Renal pelvis (tissue), 4 donors: ENCODE results near the gene MRPL46. TPM values are rescaled to one million over a fixed set of nuclear protein-coding genes. Genes with fewer than 3 reads are reported as not detected.
"Not testable (repeated sequence)": the region's sequence is repeated elsewhere in the genome, so short reads cannot be mapped to it uniquely, and the experiment has no call there.

Experiments used
- DNase-seq: peaks from one replicate; pipeline ENCODE4 v3.0.0-alpha.2; 2013
- polyA plus RNA-seq, 3 donors: library from polyadenylated mRNA; unstranded; fragments of 120-200 nt; gene quantifications; one replicate each; pipeline ENCODE4 v1.2.1, GENCODE V29; 2013; ENCODE audit not compliant: insufficient read length in 3 of 3

Gene MRPL46
- polyA plus RNA-seq, 3 donors: 27.7 to 35.2 (median 33.9) TPM

DNA sequence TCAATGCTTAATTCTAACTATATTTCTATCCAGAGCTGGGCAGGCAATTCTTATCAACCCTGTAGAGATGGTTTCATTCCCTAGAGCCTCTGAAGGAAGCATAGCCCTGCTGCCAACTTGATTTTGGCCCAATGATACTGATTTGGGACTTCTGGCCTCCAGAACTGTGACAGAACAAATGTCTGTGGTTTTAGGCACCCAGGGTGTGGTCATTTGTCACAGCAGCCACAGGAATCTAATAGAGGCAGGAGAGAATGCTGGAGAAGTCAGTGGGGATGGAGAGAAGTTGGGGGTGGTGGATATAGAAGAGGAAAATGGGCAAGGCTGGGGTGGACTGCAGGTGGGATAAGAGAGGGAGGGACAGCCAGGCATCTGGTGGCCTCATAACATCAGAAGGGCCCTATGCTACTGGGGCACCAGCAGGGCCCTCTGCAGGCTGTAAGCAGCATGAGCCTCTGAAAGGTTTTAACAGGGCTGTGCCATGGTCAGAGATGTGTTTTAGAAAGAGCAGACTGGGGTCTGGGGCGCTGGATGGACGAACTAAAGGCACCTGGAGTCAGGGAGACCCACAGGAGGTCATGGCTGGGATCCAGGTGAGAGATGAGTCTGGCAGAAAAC, 20.1 kb upstream of the MRPL46 start:
- DNase-seq: no peak

DNA sequence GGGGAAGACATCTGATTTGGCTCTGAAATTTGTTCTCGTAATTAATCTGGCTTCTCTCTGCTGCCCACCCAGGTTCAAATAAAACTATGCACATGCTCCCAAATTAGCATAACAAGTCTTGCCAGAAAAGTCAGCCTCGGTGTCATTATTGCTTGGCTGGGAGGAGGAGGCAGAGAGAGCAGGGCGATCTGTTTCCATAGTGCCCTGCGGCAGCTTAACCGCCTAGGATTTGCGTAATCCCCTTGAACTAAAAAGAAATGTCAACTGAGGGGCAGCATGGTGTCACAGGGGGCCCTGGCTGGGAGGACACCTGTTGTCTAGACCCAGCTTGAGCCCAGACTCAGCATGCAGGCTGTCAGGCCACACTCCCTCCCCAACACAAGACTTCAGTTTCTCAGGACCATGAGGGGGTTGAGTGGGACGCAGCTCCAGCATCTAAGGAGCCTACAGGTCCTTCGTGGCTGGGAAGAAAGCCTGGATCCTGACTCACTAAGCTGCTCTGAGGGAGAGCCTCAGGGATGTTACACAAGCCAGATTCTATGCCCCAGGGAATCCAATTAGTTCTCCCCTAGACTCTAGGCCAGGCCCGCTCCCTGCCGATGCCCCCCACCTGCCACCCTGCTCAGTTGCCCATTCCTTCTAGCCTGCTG, 17.6 kb upstream of the MRPL46 start:
- peak; percentile 52 for DNase-seq

DNA sequence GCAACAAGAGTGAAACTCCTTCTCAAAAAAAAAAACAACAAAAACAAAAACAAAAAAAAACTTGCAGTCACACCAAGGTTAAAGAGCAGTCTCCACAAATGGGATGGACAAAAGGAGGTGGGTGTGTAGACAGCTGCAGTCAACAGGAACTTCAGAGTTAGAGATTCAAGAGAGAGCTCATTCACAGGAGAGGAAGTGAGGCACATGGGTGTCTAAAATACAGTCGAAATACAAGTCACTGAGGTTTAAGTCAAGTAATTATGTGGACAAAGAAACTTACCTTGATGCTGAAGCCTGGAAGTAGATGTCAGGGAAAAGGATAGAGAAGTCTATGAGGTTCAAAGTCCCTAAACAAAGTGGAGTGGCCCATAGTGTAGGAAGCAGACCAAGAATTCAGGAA, 15.1 kb upstream of the MRPL46 start:
- no peak for DNase-seq

DNA sequence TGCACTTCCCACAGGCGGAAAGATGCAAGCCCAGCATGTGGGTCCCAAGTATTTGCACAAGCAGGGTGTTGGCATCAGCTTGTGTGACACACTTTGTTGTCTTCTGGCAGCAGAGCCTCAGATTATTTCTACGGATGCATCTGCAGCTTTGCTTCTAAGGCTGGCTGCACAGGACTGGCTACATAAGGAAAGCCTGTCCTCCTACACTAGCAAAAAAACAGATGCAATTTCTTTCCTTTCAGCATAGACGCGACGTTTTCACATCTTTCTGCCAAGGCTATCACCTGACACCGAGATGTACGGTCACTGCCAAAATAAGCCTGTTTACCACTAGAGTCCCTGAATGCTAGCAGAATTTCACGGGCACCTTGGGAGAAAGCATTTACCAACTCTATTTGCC, 13.8 kb upstream of the MRPL46 start:
- DNase-seq: no peak

DNA sequence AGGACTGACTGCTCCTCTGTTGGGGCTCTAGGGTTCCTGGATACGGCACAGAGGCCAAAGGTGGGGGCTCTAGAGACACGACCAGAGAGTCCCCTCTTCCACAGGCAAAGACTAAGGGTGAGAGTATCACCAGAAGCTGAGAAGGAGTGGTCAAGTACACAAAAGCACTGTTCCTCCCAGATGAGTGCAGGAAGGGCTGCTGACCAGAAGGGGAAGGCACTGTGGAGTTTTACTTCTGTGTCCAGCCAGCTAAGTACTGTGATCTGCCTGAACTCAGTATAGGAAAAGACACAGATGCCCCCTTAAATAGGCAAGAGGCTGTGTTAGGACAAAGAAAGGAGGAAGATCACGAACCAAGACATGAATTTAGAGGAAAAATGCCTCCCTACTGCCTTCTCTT, 12.0 kb upstream of the MRPL46 start:
- DNase-seq: no peak

DNA sequence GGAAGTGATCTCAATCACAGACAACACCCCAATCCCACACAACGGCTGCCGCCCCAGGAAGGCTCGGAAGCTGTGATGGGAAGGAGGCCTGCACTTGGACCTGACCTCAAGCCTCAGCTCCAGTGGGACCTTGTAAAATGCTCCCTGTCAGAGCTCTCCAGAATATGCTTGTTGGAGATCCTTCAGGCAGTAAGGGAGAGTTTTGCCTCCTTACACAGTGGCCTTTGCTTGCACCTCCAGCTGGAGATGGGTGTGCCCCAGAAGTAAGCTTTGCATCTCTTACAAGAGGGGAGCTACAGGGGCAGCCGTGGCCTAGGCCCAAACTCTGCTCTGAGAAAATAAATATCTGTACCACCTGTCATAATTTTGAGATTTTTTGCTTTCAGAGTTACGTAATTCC, 10.7 kb upstream of the MRPL46 start:
- no peak for DNase-seq

DNA sequence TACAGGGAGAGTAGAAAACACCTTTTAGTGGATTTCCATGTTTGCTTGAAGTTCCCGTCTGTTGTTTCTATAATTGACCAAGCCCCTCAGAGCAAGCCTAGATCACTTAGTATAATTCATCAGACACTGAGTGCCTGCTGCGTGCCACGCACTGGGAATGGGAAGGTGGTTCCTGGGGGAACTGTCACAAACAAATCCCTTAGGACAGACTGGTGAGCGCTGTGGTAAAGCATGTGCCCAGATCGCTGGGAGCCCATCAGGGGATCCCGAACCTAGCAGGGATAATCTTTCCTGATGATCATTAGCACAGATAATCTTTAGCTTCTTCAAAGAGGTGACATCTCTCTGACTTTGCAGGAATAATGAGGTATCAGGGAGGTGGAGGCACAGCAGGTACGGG, 9.9 kb upstream of the MRPL46 start:
- DNase-seq: no peak

DNA sequence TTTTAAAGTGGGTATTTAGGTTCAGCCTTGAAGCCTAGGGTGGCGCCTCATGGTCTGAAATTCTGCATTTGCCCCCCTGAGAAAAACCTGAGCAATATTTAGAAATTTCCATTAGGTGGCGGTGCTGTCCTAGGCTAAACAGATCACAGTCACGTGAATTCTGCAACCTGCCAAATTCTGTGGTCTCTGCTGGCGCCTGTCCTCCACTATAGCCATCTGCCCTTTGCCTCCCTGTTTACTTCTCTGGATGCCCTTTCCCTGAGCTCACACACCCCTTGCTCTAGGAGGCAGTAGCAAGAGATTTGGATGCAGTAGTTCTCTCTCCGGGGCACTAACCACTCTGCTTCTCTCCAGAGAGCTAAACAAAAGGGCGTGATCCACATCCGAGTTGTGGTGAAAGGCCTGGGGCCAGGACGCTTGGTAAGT, 9.5 kb upstream of the MRPL46 start:
- DNase-seq: no peak

DNA sequence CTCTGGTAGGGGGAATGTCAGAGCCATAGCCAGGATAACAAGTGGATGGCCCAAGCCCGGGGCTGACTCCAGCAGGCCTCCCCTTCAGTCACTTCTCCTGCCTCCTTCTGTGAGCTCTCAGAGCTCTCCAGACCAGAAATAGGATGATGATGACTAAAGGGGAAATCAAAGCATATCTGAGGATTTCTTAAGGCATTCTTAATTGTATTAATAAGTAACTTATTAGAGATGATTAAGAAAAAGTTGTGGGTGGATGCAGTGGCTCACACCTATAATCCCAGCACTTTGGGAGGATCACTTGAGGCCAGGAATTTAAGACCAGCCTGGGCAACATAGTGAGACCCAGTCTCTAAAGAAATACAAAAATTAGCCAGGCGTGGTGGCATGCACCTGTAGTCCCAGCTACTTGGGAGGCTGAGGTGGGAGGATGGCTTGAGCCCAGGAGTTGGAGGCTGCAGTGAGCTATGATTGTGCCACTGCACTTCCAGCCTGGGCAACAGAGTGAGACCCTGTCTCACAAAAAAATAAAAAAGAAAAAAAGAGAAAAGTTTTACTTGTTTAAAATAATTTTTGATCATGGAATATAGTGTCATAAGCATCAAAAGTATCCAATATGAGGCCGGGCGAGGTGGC, 6.6 kb upstream of the MRPL46 start:
- not testable (repeated sequence) for DNase-seq

DNA sequence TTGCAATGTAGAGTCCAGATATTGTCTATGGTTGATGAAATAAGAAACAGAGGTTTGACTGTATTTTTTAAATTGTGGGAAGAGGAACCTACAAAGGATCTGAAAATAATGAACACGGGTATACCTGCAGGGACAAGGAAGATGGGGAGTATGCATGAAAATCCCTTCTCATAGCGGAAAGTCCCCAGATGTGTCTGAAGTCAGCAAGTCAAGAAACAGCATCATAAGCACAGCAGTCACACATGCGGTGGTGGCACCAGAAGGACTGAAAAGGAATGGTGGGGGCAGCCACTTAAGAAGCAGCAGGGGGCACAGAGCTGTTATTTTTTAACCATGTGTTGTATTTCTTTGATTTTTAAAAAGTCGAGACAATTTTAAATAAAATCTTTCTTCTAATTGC, 5.0 kb upstream of the MRPL46 start:
- DNase-seq: no peak

DNA sequence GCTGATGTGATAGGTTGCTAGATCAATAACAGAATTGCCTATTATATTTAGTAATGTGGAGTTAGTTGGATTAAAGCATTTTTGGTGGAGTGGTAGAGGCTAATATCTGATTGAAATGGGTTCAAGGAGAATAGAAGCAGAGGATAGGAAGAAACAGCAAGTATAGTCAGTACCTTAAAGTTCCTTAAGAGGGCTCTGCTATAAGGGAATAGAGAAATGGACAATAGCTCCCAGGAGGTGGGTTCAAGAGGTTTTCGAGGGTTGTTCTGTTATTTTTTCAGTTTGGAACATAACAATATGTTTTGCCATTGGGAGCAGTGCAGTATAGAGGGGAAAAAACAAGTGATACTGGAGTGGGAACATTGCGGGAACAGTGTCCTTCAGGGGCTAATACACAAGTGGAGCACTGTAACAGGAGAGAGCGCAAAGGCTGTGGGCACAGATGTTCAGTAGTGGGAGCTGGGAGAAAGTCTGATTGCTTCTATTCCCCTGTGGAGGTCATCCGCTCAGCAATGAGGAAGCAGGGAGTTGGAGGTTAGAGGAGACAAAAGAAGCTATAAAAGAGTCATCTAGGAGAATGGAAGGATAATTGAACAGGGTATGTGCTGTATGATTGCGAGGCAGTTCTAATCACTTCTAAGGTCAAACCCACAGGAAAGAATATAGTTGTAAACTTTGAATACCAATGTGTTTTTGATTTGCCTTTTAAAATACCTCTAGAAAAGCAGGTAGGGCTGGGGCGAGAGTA, 3.6 kb upstream of the MRPL46 start:
- no peak for DNase-seq

DNA sequence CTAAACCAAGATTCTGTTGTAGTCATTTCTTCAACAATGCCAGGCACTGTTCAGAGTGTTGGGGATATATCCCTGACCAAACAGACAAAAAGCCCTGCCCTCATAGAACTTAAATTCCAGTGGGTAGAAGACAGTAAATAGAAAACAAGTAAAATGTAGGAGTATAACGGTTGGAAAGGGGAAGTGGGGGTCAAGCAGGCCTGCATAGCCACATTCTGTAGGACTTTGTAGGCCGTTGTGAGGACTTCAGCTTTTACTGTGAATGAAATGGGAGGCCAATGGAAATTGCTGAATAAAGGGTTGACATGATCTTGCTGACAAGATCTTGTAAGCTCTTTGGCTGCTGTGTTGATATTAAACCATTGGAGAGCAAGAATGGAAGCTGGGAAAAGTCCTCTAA, 2.1 kb upstream of the MRPL46 start:
- no peak for DNase-seq

DNA sequence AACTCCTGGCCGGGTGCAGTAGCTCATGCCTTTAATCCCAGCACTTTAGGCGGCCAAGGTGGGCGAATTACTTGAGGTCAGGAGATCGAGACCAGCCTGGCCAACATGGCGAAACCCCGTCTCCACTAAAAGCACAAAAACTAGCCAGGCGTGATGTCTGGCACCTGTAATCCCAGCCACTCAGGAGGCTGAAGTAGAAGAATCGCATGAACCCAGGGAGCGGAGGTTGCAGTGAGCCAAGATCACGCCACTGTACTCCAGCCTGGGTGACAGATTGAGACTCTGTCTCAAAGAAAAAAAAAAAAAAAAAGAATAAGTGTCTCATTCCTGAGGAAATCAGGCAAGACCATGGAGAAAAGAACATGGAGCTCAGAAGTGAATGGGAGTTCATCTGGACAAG, 1.5 kb upstream of the MRPL46 start:
- not testable (repeated sequence) for DNase-seq

DNA sequence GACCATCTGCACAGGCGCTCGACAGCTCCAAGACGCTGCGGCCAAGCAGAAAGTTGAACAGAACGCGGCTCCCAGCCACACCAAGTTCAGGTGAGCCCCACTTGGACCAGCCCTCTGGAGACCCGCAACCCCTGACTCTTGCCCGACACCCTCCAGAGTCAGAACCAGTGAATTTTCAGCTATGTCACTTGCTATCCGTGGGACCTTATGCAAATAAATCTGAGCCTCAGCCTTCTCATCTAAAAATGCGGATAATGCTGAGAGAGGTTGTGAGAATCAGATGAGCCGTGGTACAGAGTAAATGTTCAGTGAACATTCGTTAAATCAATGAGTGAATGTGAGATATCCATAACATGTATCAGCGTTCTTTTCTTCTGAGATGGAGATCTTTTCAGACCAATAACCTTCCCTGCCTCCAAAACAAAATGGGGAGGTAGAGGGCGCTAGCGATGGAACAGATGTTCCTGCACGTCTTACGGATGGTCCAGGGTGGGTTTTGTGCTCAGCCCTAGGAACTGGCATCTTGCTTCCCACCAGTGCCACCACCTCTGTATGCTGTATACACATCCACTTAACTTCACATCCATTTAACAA, 844 bp upstream of the MRPL46 start:
- no peak for DNase-seq

DNA sequence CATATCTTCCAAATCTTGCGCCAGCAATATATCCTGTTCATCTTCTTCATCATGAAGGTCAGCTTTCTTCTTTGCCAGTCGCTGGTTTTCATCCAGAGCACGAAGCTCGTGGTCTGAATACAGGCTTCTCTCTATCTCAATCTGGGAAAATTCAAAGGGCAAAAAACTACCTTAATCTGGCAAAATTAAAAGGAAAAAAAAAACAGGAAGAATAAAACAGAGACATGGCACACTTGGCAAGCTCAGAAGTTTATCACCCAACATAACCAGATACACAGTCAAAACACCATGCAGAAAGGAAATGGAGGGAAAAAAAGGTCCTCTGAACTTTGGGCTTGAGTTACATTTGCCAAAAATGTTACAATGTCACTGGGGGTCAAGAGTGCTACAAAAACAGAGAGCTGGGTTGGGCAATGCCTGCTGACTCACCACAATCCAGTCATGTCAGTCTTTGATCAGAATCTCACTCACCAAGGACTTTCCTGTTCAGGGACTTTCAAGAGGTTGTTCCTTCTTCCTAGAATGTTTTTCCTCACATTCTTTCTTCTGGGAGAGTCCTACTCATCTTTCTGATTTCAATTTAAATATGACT, 1.5 kb downstream of the MRPL46 start:
- no peak for DNase-seq

DNA sequence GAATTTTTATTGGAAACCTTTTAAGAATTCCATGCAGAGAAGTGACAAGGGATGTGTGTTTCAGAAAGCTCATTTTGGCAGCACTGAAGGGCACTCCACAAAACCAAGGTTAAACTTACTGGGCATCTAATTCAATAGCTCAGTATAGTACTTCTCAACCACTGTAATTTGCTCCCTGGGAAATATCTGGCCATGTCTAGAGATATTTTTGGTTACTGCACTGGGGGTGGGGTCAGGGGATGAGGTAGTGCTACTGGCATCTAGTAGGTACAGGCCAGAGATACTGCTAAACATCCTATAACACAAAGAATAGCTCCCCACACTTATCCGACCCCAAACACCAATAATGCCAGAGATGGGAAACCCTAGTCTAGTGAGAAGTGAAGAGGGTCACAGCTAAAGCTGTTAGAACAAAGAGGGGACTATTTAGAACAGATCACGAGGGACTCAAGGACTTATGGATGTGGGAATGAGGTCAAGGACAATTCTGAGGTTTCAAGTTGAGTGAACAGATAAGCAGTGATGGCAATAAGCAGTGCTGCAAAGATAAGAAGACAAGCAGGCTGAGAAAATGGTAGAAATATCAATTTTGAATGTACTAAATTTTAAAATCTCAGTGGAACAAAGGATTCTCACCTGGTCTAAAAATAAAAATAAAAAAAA, 3.2 kb downstream of the MRPL46 start:
- no peak for DNase-seq

DNA sequence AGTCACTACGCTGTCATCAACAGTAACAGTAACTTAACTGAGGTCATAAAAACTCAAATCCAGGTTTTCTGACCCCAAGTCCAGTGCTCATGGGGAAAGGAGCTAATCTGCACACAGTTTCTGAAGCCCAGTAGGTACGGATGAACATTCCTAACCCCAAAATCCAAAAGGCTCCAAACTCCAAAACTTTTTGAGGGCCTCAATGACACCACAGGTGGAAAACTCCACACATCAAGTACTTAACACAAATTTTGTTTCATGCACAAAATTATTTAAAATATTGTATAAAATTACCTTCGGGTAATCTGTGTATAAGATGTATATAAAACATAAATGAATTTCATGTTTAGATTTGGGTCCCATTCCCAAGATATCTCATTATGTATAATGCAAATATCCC, 10.5 kb downstream of the MRPL46 start:
- DNase-seq: no peak

DNA sequence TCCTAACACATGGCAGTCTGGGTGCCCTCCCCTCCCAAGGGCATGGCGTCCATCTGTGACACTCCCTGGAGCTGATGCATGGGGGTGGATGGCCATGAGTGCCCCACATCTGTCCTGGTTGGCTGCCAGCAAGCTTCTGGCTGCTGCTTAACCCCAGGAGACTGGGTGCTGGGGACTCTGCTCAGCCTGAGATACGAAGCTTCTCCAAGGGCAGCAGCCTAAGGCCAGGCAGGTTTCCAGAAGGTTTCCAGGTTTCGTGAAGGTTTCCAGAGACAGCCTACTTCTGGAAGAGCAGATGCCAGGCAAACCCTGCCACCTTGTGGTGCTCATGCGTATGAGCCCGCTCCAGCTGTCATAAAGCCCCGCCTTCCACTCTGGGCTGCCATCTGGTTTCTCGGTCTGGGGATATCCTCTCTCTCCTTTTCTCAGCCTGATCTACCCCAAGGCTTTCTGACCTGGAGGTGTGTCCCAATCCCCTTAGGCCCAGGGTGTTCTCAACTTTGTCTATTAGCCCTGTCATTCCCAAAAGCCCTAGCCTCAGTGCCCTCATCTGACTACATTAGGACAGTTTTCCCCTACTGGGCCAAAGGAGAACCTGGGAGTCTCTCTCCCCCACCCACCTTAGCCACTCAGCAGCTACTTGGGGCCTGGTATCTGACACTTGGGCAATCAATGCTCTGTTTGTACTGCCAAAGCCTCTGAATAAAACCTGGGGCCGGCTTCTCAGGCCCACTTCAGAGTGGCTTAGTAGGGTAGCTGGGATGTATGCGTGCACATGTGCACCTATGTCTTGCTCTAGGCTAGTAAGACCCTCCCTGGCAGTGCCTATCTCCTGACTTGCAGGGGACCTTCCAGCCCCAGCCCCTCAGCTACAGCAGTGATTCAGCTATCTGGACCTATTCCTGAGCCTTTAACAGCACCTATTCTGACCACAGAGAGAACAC, 12.0 kb downstream of the MRPL46 start:
- DNase-seq: peak; percentile 58

DNA sequence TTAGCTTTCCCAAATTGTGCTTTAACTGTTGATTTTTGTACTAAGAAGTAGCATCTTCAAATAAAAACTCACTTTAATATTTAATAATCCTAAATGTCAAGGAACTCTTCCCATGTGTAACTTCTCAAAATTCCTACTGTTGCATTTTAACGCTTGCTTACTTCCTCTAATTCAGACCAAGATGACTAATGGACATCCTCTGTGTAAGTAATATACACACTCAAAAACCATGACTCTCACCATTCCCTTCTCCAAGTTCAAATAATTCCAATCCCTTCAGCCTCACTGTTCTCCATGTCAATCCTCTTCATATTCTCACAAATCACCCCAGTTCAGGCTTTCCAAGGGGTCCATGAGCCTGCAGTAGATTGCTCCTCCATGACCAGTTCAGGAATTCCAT, 13.0 kb downstream of the MRPL46 start:
- DNase-seq: no peak

DNA sequence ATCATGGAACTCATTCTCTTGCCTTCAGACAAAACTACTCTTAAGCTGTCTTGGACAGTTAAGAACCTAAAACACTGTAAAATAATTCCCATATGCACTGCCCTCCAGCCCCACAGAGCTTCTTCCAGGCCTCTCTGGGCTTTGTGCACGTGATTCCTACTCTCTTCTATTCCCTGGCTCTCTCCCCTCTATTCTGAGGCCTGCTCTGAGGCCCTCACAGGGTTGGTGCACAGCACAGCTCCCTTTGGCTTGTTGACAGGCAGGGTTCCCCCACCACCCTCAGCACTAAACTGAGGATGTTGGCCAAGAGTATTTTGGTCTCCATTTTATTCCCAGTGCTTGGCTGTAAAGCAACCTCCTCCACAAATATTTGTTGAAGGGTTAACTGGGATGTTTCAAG, 13.5 kb downstream of the MRPL46 start:
- DNase-seq: no peak
